GM19193 (cell line): ENCODE results near the gene ERLEC1.

Source experiments
- POLR2A ChIP-seq: IDR thresholded peaks from 4 replicates; pipeline ENCODE4 v1.6.1; 2011; ENCODE audit not compliant: insufficient read depth, insufficient read length; ENCODE audit errors: extremely low read depth

ERLEC1 gene

GRCh38 chr2:53818854-53819435 is 32.1 kb downstream of the ERLEC1 start:
- TF ChIP-seq POLR2A, result no peak

- TF ChIP-seq POLR2A, result no peak
These were observed 32.8 kb downstream of the ERLEC1 start for GRCh38 chr2:53819634-53820033.

DNA sequence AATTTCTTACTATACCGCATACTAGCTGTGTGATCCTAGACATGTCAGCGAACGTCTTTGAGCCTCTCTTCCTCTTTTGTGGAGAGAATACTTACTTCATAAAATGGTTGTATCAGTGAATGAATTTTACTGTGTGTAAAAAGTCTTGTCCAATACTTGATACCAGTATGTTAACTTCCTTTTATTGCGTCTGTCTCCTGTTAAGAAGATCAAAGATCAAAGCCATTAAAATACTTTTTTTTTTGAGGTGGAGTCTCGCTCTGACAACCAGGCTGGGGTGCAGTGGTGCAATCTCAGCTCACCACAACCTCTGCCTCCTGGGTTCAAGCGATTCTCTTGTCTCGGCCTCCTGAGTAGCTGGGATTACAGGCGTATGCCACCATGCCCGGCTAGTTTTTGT is 33.2 kb downstream of the ERLEC1 start:
- TF ChIP-seq POLR2A, result no peak

- TF ChIP-seq POLR2A, result no peak
These were observed 33.9 kb downstream of the ERLEC1 start for GRCh38 chr2:53820711-53821110.

DNA sequence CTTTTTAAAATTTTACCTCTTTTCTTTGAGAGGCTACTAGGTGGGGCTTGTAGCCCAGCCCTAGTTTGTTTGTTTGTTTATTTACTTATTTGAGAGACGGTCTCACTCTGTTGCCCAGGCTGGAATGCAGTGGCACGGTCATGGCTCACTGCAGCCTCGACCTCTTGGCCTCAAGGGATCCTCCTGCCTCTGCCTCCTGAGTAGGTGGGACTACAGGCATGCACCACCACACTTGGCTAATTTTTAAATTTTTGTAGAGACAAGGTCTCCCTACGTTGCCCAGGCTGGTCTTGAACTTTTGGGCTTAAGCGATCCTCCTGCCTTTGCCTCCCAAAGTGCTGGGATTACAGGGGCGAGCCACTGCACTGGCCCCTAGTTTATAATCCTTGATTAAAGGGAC is 35.0 kb downstream of the ERLEC1 start:
- TF ChIP-seq POLR2A, result no peak

DNA sequence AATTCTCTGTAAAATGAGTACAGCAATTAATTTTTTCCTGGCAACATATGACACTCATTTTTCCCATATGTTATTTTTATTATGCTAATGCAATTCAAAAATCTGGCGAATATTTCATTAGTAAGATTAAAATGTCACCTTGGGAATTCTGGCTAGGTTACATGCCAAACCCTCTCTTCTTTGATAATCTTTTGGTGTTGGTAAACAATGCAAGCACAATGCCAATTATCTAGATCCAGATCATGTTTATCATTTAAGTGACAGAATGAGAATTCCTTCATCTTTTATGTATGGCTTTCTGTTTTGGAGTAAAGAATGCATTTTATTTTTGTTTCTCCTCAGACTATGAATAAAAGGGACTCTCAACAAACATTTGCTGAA is 39.2 kb downstream of the ERLEC1 start:
- no peak for TF ChIP-seq POLR2A

GRCh38 chr2:53826587-53827397 is 39.9 kb downstream of the ERLEC1 start:
- TF ChIP-seq POLR2A, result no peak

- no peak for TF ChIP-seq POLR2A
These were observed 40.7 kb downstream of the ERLEC1 start for GRCh38 chr2:53827398-53828175.

DNA sequence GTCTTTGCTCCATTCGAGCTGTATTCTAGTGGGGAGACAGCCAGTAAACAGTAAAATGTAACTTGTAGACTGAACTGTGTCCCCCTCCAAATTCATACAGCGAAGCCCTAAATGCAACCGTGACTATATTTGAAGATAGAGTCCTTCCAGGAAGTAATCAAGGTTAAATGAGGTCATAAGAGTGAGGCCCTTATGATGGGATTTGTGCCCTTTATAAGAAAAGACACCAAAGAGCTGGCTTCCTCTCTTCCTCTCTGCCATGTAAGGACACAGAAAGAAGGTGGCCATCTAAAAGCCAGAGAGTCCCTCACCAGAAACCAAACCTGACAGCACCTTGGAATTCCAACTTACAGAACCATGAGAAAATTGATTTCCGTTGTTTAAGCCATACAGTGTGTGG is 41.5 kb downstream of the ERLEC1 start:
- TF ChIP-seq POLR2A, result no peak

DNA sequence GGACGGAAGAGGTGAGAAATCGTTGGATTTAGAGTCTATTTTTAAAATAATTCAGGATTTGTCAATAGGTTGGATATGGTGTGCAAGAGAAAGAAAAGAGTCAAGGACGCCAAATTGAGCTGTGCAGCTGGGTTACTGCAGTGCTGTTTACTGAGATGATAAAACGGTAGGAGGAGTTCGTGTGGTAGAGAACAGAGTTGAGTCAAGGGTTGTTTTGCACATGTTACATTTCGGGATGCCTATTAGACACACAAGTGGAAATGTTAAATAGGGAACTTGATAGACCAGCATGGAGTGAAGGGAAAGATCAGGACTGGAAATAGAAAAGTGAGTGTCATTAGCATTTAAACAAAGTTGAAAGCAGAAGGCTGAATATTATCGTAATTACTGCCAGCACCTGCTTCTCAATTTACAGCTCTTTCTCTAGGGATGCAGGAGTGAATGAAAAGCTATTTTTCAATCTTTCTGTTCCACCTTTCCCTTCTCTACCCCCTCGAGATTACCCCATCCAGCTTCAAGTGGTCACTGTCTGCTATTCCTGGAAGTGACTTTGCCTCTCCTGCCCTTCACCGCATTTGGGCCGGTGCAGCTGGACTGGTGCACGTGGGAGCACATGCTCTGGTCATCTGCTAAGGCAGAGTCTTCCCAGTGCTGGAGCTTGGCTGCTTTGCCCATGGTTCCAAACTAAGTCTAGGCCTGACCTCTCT is 42.6 kb downstream of the ERLEC1 start:
- TF ChIP-seq POLR2A, result no peak

- TF ChIP-seq POLR2A, result no peak
These were observed 53.7 kb downstream of the ERLEC1 start for GRCh38 chr2:53840580-53840979.

GRCh38 chr2:53842891-53843290 is 56.0 kb downstream of the ERLEC1 start:
- TF ChIP-seq POLR2A, result no peak

DNA sequence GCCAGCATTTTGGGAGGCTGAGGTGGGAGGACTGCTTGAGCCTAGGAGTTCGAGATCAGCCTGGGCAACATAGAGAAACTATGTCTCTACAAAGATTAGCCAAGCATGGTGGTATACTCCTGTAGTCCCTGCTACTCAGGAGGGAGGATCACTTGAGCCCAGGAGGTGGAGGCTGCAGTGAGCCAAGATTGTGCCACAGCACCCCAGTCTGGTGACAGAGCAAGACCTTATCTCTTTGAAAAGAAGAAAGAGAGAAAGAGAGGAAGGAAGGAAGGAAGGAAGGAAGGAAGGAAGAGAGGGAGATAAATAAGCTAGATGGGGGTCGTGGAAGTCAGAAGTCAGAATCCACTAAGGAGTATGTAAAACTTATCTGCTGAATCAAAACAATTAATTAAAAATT is 56.8 kb downstream of the ERLEC1 start:
- no peak for TF ChIP-seq POLR2A

DNA sequence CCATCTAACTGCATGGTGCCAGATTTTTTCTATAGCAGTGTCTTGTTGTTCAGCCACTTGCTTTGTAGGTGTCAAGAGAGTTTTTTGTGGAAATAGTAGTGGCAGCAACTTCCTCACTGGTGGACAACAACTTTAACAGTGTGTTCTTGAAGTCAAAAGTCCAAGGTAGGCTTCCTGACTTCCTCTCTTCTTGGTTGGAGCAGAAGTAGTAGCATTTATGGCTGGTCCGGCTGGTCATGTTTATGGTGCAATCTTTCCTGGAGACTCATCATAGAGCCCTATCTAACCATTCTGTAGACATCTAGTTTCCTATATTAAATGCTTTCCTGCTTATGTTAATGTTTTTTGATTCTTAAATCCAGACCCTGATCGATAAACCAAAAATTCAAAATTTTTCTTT is 61.2 kb downstream of the ERLEC1 start:
- no peak for TF ChIP-seq POLR2A

- TF ChIP-seq POLR2A, result no peak
These were observed 65.7 kb downstream of the ERLEC1 start for GRCh38 chr2:53852532-53852931.

- TF ChIP-seq POLR2A, result no peak
These were observed 67.8 kb downstream of the ERLEC1 start for GRCh38 chr2:53854678-53855077.

GRCh38 chr2:53856272-53856671 is 69.4 kb downstream of the ERLEC1 start:
- TF ChIP-seq POLR2A, result no peak
